ENCODE results near the gene ARHGEF5.

- TF ChIP-seq CTCF (optimal IDR thresholded peaks at IDR 0.05 in 1 of 3, IDR thresholded peaks at IDR 0.05 in 1 of 3, conservative IDR thresholded peaks at IDR 0.05 in 1 of 3; ENCODE audit: extremely low read depth in 1 of 3, insufficient read depth in 2 of 3, low read length in 3 of 3) (no peak), EZH2 (IDR thresholded peaks at IDR 0.05; ENCODE audit: low read length) (no peak)
Measured at GRCh38 chr7:144384555-144385245, 29.5 kb downstream of the ARHGEF5 start.

Data from keratinocyte (primary cell).